Ascending aorta (tissue), 2 donors: ENCODE data around the gene SH2D7. TPM values are rescaled to one million over a fixed set of nuclear protein-coding genes. Genes with fewer than 3 reads are reported as not detected.

Source experiments
- DNase-seq, 2 donors: peaks; one replicate each; pipeline ENCODE4 v3.0.0-alpha.2; 2019; ENCODE audit warnings: low spot score in 2 of 2
- H3K27ac ChIP-seq, 2 donors: fragments of 200-600 bp; sonication (generic); one replicate each; pipeline ENCODE4 v1.5.1; 2016 to 2017; ENCODE audit warnings: mild to moderate bottlenecking in 1 of 2
- H3K27me3 ChIP-seq: fragments of 200-600 bp; sonication (generic); one replicate; pipeline ENCODE4 v1.5.1; 2017
- H3K36me3 ChIP-seq, 2 donors: fragments of 200-600 bp; sonication (generic); one replicate each; pipeline ENCODE4 v1.5.1; 2016
- H3K4me1 ChIP-seq, 2 donors: fragments of 200-600 bp; sonication (generic); one replicate each; pipeline ENCODE4 v1.5.1; 2016 to 2017; ENCODE audit warnings: mild to moderate bottlenecking in 1 of 2
- H3K4me3 ChIP-seq, 2 donors: fragments of 200-600 bp; sonication (generic); one replicate each; pipeline ENCODE4 v1.5.1; 2016 to 2017; ENCODE audit warnings: mild to moderate bottlenecking in 1 of 2
- H3K9me3 ChIP-seq, 2 donors: fragments of 200-600 bp; sonication (generic); one replicate each; pipeline ENCODE4 v1.5.1; 2016
- intact Hi-C: fragments of 100-400 bp; cut with DNase I; formaldehyde crosslinking; loops from one replicate; pipeline ENCODE4 v1.15.1; 2023
- total RNA-seq: library from RNA; depleted of rRNA; stranded (reverse); fragments of >200 nt; gene quantifications from one replicate; pipeline ENCODE4 v1.1.0, GENCODE V29; 2016
- TF ChIP-seq, protein P1 (sequence below), 3 experiments: fragments of 200-600 bp in 2 of 3; fragments of 450-650 bp in 1 of 3; sonication (generic) in 2 of 3; IDR thresholded peaks; one replicate each; pipeline ENCODE4 v1.5.1; 2016 to 2019; ENCODE audit warnings: antibody characterized with exemption in 3 of 3, mild to moderate bottlenecking in 1 of 3, moderate library complexity in 1 of 3

The SH2D7 gene
- total RNA-seq, 1 donor from 2014 or later: not detected

GRCh38 chr15:78090422-78091063 is 1.8 kb upstream of the SH2D7 start:
- TF ChIP-seq, protein P1, sequence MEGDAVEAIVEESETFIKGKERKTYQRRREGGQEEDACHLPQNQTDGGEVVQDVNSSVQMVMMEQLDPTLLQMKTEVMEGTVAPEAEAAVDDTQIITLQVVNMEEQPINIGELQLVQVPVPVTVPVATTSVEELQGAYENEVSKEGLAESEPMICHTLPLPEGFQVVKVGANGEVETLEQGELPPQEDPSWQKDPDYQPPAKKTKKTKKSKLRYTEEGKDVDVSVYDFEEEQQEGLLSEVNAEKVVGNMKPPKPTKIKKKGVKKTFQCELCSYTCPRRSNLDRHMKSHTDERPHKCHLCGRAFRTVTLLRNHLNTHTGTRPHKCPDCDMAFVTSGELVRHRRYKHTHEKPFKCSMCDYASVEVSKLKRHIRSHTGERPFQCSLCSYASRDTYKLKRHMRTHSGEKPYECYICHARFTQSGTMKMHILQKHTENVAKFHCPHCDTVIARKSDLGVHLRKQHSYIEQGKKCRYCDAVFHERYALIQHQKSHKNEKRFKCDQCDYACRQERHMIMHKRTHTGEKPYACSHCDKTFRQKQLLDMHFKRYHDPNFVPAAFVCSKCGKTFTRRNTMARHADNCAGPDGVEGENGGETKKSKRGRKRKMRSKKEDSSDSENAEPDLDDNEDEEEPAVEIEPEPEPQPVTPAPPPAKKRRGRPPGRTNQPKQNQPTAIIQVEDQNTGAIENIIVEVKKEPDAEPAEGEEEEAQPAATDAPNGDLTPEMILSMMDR (IDR thresholded peaks at IDR 0.05): no peak
- no peaks in the 10 kb centered on the region for H3K27me3 ChIP-seq
- no peak overlapping the region for H3K27ac ChIP-seq
- no peaks in the 10 kb centered on the region for H3K4me1 ChIP-seq
- intact Hi-C loops: no loop called here
- no peak overlapping the region for H3K4me3 ChIP-seq
- no peaks in the 10 kb centered on the region for H3K9me3 ChIP-seq
- no peaks in the 10 kb centered on the region for H3K36me3 ChIP-seq
- DNase-seq: no peak

- DNase-seq: no peak
- no peak overlapping the region for H3K4me3 ChIP-seq
- H3K36me3 ChIP-seq: no peaks in the 10 kb centered on the region
- TF ChIP-seq, protein P1 (IDR thresholded peaks at IDR 0.05): no peak
- no peak overlapping the region for H3K27ac ChIP-seq
- no peaks in the 10 kb centered on the region for H3K27me3 ChIP-seq
- H3K9me3 ChIP-seq: no peaks in the 10 kb centered on the region
- H3K4me1 ChIP-seq: no peaks in the 10 kb centered on the region
- intact Hi-C loops: no loop called here
Measured at GRCh38 chr15:78093242-78094020, 1.1 kb downstream of the SH2D7 start.

DNA sequence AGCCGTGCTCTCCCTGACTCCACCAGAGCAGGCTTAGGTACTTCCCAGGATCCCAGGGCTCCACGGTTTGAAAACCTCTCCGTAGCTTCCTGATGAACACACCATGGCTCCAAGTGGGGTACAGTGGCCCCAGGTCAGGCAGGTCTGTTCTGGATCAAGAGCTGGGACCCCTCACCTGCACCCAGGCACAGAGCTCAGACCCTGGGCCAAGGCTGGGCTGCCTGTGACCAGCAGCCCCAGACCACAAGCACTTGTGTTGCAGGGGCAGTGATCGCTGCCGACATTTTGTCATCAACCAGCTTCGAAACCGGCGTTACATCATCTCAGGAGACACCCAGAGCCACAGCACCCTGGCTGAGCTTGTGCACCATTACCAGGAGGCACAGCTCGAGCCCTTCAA is 5.3 kb downstream of the SH2D7 start:
- Histone ChIP-seq H3K4me1 (no peaks in the 10 kb centered on the region), H3K4me3 (no peak overlapping the region), H3K36me3 (no peaks in the 10 kb centered on the region), H3K9me3 (no peaks in the 10 kb centered on the region), H3K27ac (no peak overlapping the region), H3K27me3 (no peaks in the 10 kb centered on the region)
- intact Hi-C loops: no loop called here
- TF ChIP-seq, protein P1 (IDR thresholded peaks at IDR 0.05): no peak
- no peak for DNase-seq

- Histone ChIP-seq H3K36me3 (no peaks in the 10 kb centered on the region), H3K4me1 (no peaks in the 10 kb centered on the region), H3K27ac (no peak overlapping the region), H3K4me3 (no peak overlapping the region), H3K27me3 (no peaks in the 10 kb centered on the region), H3K9me3 (no peaks in the 10 kb centered on the region)
- intact Hi-C loops: no loop called here
- DNase-seq: no peak
- TF ChIP-seq, protein P1 (IDR thresholded peaks at IDR 0.05): no peak
Measured at GRCh38 chr15:78098131-78098755, 5.9 kb downstream of the SH2D7 start.

GRCh38 chr15:78100886-78101285 is 8.5 kb downstream of the SH2D7 start:
- H3K27ac ChIP-seq: no peak overlapping the region
- intact Hi-C loops: no loop called here
- no peak for DNase-seq

More at GRCh38 chr15:78100886-78101285, 8.5 kb downstream of the SH2D7 start:
- no peaks in the 10 kb centered on the region for H3K9me3 ChIP-seq
- TF ChIP-seq, protein P1 (IDR thresholded peaks at IDR 0.05): no peak
- no peak overlapping the region for H3K4me3 ChIP-seq
- H3K4me1 ChIP-seq: no peaks in the 10 kb centered on the region
- H3K27me3 ChIP-seq: no peaks in the 10 kb centered on the region
- no peaks in the 10 kb centered on the region for H3K36me3 ChIP-seq
